Lower leg skin (tissue), 4 donors: ENCODE measurements around the gene SLC8A1. TPM values are rescaled to one million over a fixed set of nuclear protein-coding genes. Genes with fewer than 3 reads are reported as not detected.

ENCODE experiments used
- DNase-seq, 2 donors: peaks; one replicate each; pipeline ENCODE4 v3.0.0-alpha.2; 2019; ENCODE audit warnings: low spot score in 2 of 2
- H3K4me3 ChIP-seq: fragments of 200-600 bp; sonication (generic); 2 replicates; pipeline ENCODE4 v1.5.1; 2017; ENCODE audit warnings: mild to moderate bottlenecking, low read depth; ENCODE audit not compliant: poor library complexity, severe bottlenecking
- CTCF ChIP-seq, 3 donors: fragments of 450-650 bp; IDR thresholded peaks; one replicate each; pipeline ENCODE4 v1.5.1; 2016; ENCODE audit warnings: antibody characterized with exemption in 3 of 3, mild to moderate bottlenecking in 3 of 3, moderate library complexity in 2 of 3
- POLR2A ChIP-seq, 2 donors: fragments of 450-650 bp; IDR thresholded peaks; one replicate each; pipeline ENCODE4 v1.6.1; 2016 to 2017; ENCODE audit warnings: antibody characterized with exemption in 2 of 2, mild to moderate bottlenecking in 1 of 2, moderate library complexity in 1 of 2
- whole genome bisulfite sequencing, 2 donors: methylation state at CpG; one replicate each; pipeline ENCODE4 v1.1.5; 2018; 5-methylcytosine and 5-hydroxymethylcytosine counted together
- intact Hi-C: fragments of 100-400 bp; cut with DNase I; formaldehyde crosslinking; loops from one replicate; pipeline ENCODE4 v1.15.0; 2023; ENCODE audit warnings: low total_unique reads
- total RNA-seq, 4 donors: library from RNA; depleted of rRNA; stranded (reverse); fragments of >200 nt; gene quantifications; one replicate each; pipeline ENCODE4 v1.1.0, GENCODE V29; 2016

Gene SLC8A1
- total RNA-seq, 4 donors from 2014 or later = 7.5 to 21.2 (median 13.0) TPM

DNA sequence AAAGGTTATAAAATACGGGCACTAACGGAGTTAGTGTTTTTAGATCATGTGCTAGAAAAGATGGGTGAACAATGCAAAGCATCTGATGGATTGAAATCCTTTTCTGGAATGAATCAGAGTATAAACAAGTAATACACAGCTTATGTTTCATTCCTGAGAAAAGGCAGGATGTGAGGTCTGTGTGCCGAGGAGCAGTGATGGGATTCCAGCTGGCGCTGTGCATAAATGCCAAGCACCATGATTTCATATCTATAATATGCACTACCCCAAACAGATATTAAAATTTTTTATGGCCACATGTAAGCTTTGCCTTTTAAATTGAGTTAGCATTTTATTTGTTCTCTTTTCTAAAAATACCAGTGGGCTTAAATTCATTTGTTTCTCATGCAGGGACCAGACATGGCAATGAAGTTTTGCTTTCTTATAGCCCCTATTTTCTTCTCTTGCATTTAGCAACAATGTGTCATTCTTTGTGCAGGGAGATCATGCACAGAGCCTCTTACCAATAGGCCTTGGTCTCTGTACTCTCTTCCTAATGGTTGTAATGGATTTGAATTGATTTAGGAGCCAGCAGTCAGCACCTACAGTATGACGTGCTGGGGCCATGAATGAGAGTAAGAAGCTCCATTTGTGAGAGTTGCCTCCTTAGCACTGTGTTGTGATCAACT lies 323.9 kb downstream of the SLC8A1 start:
- no peak for DNase-seq
- intact Hi-C loops = no loop called here

DNA sequence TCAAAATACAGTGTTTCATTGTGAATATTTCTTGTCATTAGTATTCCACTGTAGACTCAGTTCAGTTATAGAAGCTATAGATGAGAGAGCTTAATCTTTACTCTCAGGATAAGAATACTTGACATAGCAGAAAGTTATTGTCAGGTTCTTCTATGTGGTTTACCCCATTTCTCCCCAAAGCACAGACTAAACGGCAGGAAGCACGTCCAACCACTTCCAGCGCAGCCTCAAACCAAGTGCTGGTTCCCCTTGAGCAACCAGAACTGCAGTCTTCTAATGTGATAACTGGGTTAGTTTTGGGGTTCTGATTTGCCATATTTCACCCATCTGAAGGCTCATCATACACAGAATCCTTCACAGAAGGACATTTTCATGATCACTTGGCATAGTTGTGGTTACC lies 324.7 kb downstream of the SLC8A1 start:
- TF ChIP-seq CTCF (IDR thresholded peaks at IDR 0.05) = no peak
- intact Hi-C loops = no loop called here
- WGBS, 2 donors = 81 to 85% methylated on average over 3 of the region's 3 CpGs
- H3K4me3 ChIP-seq = no peak overlapping the region
- no peak for DNase-seq

More for the DNA sequence above, 323.9 kb downstream of the SLC8A1 start:
- WGBS, 2 donors = 63 to 68% methylated on average over 5 of the region's 5 CpGs
- no peak overlapping the region for H3K4me3 ChIP-seq
- TF ChIP-seq CTCF (IDR thresholded peaks at IDR 0.05) (no peak), POLR2A (IDR thresholded peaks at IDR 0.05) (no peak)

DNA sequence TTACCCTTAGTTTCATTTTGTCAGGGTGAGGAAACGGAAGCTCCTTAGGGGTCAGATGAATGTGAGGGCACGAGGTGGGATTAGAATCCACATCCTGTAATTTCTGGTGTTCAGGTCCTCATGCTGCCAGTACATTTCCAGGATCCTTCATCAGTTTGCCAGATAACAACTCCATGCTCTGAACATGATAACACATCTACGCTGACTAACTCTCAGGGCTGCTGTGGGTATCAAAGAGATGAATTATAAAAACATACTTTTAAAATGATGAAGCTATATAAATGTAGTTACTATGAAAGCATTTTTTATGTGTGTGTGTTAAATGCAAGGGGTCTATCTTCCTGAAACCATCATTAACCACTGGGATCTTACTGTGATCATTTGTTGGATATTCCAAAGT lies 325.9 kb downstream of the SLC8A1 start:
- DNase-seq = no peak
- WGBS, 2 donors = 86 to 92% methylated on average over 3 of the region's 3 CpGs
- intact Hi-C loops = no loop called here
- H3K4me3 ChIP-seq = no peak overlapping the region
- no peak for TF ChIP-seq CTCF (IDR thresholded peaks at IDR 0.05)
- no peak for TF ChIP-seq POLR2A (IDR thresholded peaks at IDR 0.05)

DNA sequence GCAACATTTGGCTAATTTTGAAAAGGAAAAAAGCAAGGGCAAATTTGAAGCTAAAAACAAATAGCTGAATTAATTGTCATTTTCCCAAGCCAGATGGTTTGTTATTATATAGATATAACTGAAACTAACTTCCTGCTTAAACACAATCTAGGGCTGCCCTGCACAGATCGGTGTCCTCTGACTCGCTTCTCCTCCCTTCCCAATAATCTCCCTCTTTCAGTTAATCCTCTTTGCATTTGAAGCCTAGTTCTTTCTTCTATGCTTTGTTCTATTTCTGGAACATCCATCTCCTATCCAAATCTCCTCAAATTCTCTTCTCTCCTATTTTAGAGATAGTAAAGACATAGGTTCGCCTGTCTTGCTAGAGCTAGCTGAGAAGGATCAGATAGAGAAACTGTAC lies 328.1 kb downstream of the SLC8A1 start:
- whole genome bisulfite sequencing, 2 donors = 69% methylated on average over 3 of the region's 3 CpGs
- no peak for DNase-seq
- H3K4me3 ChIP-seq = no peak overlapping the region
- TF ChIP-seq CTCF (IDR thresholded peaks at IDR 0.05) = no peak
- no peak for TF ChIP-seq POLR2A (IDR thresholded peaks at IDR 0.05)
- intact Hi-C loops = no loop called here

DNA sequence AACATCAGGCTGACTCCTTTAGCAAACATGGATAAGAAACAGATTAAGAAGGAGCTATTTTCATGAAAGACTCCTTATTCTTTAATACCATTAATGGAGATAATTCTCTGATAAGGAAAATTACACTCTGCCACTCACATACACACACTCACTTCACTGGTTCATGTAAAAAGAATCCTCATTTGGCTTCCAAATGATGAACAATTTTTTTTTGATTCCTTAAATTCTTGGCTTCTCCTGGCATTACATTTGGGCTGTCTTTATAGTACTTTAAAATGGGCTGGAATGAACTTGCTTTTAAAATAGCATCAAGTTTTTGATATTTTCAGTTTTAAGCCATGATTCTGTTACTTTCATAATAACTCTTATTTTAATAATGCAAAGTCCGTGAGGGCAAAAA lies 328.6 kb downstream of the SLC8A1 start:
- intact Hi-C loops = no loop called here
- TF ChIP-seq CTCF (IDR thresholded peaks at IDR 0.05) = no peak
- no peak for TF ChIP-seq POLR2A (IDR thresholded peaks at IDR 0.05)

DNA sequence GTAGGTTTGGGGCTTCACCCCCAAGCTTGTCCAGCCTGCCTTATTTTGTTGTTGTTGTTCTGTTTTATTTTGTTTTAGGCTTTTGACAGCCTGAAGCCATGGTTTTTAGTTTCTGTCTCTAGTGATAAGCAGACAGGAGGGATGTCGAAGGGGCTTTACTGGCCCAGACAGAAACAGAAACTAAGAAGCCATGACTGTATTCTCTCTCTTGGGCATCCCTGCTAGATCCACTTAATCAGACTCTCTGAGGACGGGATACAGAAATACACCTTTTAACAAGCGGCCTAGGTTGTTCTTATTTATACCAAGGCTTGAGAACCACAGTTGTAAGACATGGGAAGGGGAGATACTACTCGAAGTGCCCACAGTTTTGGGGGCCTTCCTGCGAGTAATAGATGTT lies 330.9 kb downstream of the SLC8A1 start:
- no peak for DNase-seq
- intact Hi-C loops = no loop called here
- no peak overlapping the region for H3K4me3 ChIP-seq
- TF ChIP-seq CTCF (IDR thresholded peaks at IDR 0.05) (no peak), POLR2A (IDR thresholded peaks at IDR 0.05) (no peak)
- 86 to 92% methylated on average over 5 of the region's 5 CpGs for WGBS, 2 donors

More for the DNA sequence above, 328.6 kb downstream of the SLC8A1 start:
- 66 to 72% methylated on average over 1 of the region's 1 CpG for WGBS, 2 donors
- no peak for DNase-seq
- H3K4me3 ChIP-seq = no peak overlapping the region
